ENCODE data around the gene EIF2B1.
"Not testable (repeated sequence)": the region's sequence is repeated elsewhere in the genome, so short reads cannot be mapped to it uniquely, and the experiment has no call there.

EIF2B1 gene

GRCh38 chr12:123614110-123614509 is 19.4 kb downstream of the EIF2B1 start:
- no peak for TF ChIP-seq CTCF (IDR thresholded peaks at IDR 0.05; ENCODE audit: poor library complexity, severe bottlenecking)
- ATAC-seq (ENCODE audit: low read depth): no peak
- Histone ChIP-seq H3K4me1 (ENCODE audit: insufficient read depth, poor library complexity, severe bottlenecking) (no peaks in the 10 kb centered on the region), H3K27ac (ENCODE audit: poor library complexity, severe bottlenecking) (no peak overlapping the region), H3K9me3 (ENCODE audit: severe bottlenecking) (no peaks in the 10 kb centered on the region), H3K36me3 (ENCODE audit: low read depth) (peaks cover 93% of the 10 kb centered on the region), H3K27me3 (ENCODE audit: insufficient read depth, poor library complexity, severe bottlenecking) (no peaks in the 10 kb centered on the region), H3K4me3 (ENCODE audit: severe bottlenecking) (no peak overlapping the region)
- no peak for DNase-seq (ENCODE audit: low spot score)

GRCh38 chr12:123608182-123608581 is 25.3 kb downstream of the EIF2B1 start:
- TF ChIP-seq CTCF (IDR thresholded peaks at IDR 0.05; ENCODE audit: poor library complexity, severe bottlenecking): no peak
- no peaks in the 10 kb centered on the region for H3K9me3 ChIP-seq (ENCODE audit: severe bottlenecking)
- peaks cover 93% of the 10 kb centered on the region for H3K36me3 ChIP-seq (ENCODE audit: low read depth)
- DNase-seq (ENCODE audit: low spot score) (no peak), ATAC-seq (ENCODE audit: low read depth) (no peak)
- H3K27ac ChIP-seq (ENCODE audit: poor library complexity, severe bottlenecking): no peak overlapping the region
- H3K4me1 ChIP-seq (ENCODE audit: insufficient read depth, poor library complexity, severe bottlenecking): no peaks in the 10 kb centered on the region
- H3K27me3 ChIP-seq (ENCODE audit: insufficient read depth, poor library complexity, severe bottlenecking): no peaks in the 10 kb centered on the region
- H3K4me3 ChIP-seq (ENCODE audit: severe bottlenecking): no peak overlapping the region

- H3K9me3 ChIP-seq (ENCODE audit: severe bottlenecking): no peaks in the 10 kb centered on the region
- ATAC-seq (ENCODE audit: low read depth): no peak
- H3K4me1 ChIP-seq (ENCODE audit: insufficient read depth, poor library complexity, severe bottlenecking): no peaks in the 10 kb centered on the region
- H3K36me3 ChIP-seq (ENCODE audit: low read depth): peaks cover 89% of the 10 kb centered on the region
- H3K27ac ChIP-seq (ENCODE audit: poor library complexity, severe bottlenecking): no peak overlapping the region
- no peak for TF ChIP-seq CTCF (IDR thresholded peaks at IDR 0.05; ENCODE audit: poor library complexity, severe bottlenecking)
- H3K27me3 ChIP-seq (ENCODE audit: insufficient read depth, poor library complexity, severe bottlenecking): no peaks in the 10 kb centered on the region
- no peak overlapping the region for H3K4me3 ChIP-seq (ENCODE audit: severe bottlenecking)
- DNase-seq (ENCODE audit: low spot score): no peak
Measured at GRCh38 chr12:123607756-123608155, 25.7 kb downstream of the EIF2B1 start.

- DNase-seq (ENCODE audit: low spot score); H3K9me3 ChIP-seq (ENCODE audit: severe bottlenecking); H3K4me3 ChIP-seq (ENCODE audit: severe bottlenecking); H3K4me1 ChIP-seq (ENCODE audit: insufficient read depth, poor library complexity, severe bottlenecking); H3K27me3 ChIP-seq (ENCODE audit: insufficient read depth, poor library complexity, severe bottlenecking); ATAC-seq (ENCODE audit: low read depth); H3K27ac ChIP-seq (ENCODE audit: poor library complexity, severe bottlenecking): not testable (repeated sequence)
- H3K36me3 ChIP-seq (ENCODE audit: low read depth): peaks cover 50% of the 10 kb centered on the region
Measured at GRCh38 chr12:123603495-123603894, 30.0 kb downstream of the EIF2B1 start.

- Histone ChIP-seq H3K4me3 (ENCODE audit: severe bottlenecking) (peak overlapping the region; percentile 83), H3K9me3 (ENCODE audit: severe bottlenecking) (no peaks in the 10 kb centered on the region), H3K27me3 (ENCODE audit: insufficient read depth, poor library complexity, severe bottlenecking) (no peaks in the 10 kb centered on the region), H3K36me3 (ENCODE audit: low read depth) (peaks cover 50% of the 10 kb centered on the region), H3K27ac (ENCODE audit: poor library complexity, severe bottlenecking) (peak overlapping the region; percentile 31), H3K4me1 (ENCODE audit: insufficient read depth, poor library complexity, severe bottlenecking) (no peaks in the 10 kb centered on the region)
- TF ChIP-seq CTCF (IDR thresholded peaks at IDR 0.05; ENCODE audit: poor library complexity, severe bottlenecking): no peak
- peak; percentile 3; the same call in 1 of the 3 replicates for ATAC-seq (ENCODE audit: low read depth)
- DNase-seq (ENCODE audit: low spot score): no peak
Measured at GRCh38 chr12:123602651-123603195, 30.8 kb downstream of the EIF2B1 start.
